ENCODE results near the gene MGA.

The MGA gene

GRCh38 chr15:41660235-41661077 lies at the start of gene MGA:
Gene MGA, plus strand, starts transcription at chr15:41660405.
- DNase-seq: peak; percentile 95

GRCh38 chr15:41620536-41621199 lies 39.5 kb upstream of the MGA start:
- DNase-seq: no peak

- peak; percentile 78 for DNase-seq
Measured at GRCh38 chr15:41621200-41622193, 38.7 kb upstream of the MGA start.

GRCh38 chr15:41622901-41623300 lies 37.3 kb upstream of the MGA start:
- DNase-seq: no peak

DNA sequence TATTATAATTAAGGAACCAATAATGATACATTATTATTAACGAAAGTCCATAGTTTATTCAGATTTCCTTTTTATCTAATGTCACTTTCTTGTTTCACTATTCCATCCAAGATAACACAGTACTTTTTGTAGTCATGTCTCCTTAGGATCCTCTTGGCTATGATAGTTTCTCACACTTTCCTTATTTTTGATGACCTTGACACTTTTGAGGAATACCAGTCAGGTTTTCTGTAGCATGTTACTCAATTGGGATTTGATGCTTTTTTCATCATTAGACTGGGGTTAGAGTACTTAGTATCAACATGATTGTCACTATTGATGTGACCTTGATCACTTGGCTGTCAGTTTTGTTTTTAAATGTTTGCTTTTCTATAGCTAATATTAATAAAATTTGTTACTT lies 33.0 kb upstream of the MGA start:
- DNase-seq: no peak

DNA sequence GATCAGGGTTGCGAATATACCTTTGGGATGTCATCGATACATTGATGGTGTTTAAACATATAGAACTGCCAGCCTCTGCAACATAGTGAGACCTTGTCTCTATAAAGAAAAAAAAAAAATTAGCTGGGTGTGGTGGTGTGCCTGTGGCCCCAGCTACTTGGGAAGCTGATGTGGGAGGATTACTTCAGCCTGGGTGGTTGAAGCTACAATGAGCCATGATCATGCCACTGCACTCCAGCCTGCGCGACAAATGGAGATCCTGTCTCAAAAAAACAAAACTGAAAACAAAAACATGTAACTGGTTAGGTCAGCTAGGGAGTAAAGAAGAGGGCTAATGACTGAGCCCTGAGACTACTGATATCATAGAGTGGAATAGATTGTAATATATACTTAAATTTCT lies 30.7 kb upstream of the MGA start:
- no peak for DNase-seq

DNA sequence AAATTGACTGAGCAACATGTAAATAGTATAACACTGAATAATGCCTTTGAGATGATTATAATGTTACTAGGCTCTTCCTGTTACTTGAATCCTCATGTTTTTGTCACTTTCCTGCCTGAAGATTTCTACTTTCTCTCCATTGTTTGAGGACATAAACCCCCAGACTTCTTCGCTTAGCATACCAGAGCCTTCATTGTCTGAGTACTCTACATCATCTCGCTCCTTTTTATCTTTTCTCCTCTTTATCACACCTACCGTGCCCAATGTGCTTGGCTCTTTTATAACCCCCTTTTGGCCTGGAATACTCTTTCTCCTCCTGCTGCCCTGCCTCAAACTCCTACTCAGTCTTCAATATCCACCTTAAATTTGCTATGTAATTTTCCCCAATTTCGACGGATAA lies 30.3 kb upstream of the MGA start:
- no peak for DNase-seq

DNA sequence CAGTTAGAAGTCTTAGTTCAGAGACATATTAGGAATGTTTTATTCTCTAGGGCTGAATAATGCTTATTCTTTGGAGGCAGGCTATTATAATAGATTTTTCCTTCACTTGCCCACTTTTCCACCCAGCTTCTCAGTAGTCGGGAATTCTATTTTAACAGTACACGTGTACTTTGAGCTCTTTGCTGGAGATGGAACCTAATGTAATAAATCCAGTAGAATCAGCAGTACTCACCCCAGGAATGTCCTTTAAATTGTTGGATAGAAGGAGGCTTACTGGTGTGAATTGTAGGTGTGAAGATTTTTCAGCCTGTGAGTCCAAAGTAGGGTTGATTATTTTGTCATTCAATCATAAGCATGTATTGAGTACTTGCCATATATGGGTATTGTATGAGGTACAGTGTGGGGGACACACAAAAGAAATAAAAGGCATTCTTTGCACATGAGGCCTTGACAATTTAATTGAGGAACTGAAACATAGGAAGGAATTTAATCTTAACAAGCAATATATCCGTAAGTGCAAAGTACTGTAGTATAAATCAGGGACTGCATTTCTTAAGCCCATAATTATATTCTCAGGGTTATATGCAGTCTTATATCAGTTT lies 29.5 kb upstream of the MGA start:
- no peak for DNase-seq

DNA sequence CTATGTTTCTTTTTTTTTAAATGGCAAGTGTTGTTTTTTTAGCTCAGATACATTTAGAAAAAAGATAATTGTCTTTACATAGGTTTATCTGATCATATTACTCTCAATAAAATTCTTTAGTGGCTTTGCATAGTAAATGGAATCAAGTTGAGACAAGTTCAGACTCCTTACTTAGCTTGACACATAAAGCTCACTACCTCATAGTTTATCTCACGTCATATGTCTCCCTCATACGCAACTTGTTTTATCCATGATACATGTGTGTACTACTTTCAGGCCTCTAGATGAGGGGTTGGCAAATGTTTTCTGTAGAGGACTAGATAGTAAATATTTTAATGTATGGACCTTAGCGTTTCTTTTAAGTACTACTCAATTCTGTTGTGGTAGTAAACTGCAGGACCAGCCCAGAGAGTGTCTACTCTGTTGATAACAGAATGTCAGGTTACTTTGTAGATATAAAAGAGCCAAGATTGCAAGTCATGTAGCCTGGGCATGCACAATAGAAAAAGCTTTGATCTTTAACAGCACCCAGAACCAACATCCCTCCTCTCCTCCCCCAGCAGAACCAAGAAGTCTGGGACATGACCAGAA lies 28.2 kb upstream of the MGA start:
- no peak for DNase-seq

- DNase-seq: no peak
Measured at GRCh38 chr15:41633609-41634008, 26.6 kb upstream of the MGA start.

GRCh38 chr15:41634072-41634626 lies 26.1 kb upstream of the MGA start:
- DNase-seq: no peak

DNA sequence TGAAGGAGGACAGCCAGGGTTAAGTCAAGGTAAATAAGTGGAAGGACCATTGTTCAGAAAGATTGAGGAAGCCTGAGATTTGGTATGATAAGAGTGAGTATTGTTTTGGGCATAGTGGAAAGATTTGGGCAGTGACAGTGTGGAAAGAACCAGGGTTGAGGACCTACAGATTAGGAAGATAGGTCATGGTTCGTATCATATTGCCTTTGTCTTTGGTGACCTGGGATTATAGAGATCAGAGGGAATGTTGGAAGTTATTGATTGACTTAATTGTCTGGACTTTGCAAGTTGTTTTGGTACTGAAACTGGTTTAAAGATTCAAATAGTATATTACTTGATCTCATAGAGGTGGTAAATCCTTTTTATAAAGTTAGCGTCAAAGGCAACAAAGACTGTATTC lies 23.1 kb upstream of the MGA start:
- DNase-seq: no peak

DNA sequence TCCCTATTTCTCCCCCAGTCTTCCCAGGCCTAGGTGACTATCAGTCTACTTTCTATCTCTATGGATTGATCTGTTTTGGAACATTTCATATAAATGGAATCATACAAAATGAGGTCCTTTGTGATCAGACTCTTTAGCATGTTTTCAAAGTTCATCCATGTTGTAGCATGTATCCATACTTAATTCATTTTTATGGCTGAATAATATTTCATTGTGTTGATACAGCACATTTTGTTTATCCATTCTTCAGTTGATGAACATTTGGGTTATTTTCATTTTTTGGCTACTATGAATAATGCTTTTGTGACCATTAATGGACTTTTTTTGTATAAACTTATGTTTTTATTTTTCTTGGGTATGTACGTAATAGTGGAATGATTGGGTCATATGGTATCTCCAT lies 19.2 kb upstream of the MGA start:
- no peak for DNase-seq

- no peak for DNase-seq
Measured at GRCh38 chr15:41647262-41647661, 12.9 kb upstream of the MGA start.

GRCh38 chr15:41648097-41648496 lies 12.1 kb upstream of the MGA start:
- DNase-seq: no peak

DNA sequence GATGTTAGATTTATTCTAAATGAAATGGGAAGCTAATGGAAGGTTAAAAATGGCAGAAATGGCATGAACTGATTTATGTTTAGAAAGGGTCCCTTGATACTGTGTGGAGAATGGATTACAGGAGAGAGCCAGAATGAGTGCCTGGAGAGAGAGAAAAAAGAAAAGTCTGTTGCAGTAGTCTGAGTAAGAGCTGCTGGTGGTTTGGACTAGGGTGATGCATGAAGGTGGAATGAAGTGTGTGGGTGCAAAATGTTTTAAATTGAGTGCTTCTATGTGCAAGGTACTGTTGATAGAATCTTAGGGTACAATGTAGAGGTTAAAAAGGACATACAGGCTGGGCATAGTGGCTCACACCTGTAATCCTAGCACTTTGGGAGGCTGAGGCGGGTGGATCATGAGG lies 11.4 kb upstream of the MGA start:
- DNase-seq: no peak

GRCh38 chr15:41650806-41651205 lies 9.4 kb upstream of the MGA start:
- no peak for DNase-seq

DNA sequence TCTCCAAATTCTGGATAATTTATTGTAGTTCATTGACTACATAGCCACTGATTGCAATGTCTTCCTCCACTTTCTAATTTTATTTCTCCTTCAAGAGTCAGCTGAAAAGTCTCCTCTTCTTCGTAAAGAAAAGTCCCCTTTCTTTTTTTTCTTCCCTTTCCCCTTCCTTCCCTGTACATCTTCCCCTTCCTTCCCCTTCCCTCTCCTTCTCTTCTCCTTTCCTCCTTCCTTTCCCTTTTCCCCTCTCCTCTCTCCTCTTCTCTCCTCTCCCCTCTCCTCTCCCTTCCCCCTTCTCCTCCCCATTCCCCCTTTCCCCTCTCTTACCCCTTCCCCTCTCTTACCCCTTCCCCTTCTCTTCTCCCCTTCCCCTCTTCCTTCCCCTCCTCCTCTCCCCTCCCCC lies 8.8 kb upstream of the MGA start:
- DNase-seq: no peak

DNA sequence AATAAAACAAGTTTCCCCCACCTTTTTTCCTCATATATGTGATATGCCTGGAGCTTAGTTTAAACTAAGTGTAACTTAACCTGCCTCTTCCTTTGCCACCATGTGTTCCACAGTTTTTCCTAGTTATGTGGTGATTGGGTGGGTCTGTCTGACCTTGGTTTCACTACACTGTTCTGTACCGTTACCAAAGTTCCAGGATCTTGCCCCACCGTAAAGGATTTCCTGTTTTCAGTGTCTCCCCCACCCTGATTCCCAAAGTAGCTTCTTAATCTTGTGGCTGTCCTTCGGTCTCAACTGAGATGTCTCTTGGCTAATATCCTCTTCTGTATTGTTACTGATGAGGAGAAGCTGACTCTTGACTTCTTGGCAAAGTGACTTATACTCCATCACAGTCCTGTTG lies 6.4 kb upstream of the MGA start:
- no peak for DNase-seq

- DNase-seq: no peak
Measured at GRCh38 chr15:41655716-41656115, 4.5 kb upstream of the MGA start.

- no peak for DNase-seq
Measured at GRCh38 chr15:41656188-41656587, 4.0 kb upstream of the MGA start.

- DNase-seq: no peak
Measured at GRCh38 chr15:41658689-41659088, 1.5 kb upstream of the MGA start.

Measured in CD4-positive, alpha-beta T cell treated with Interleukin-17A for 4 hours (primary cell).